Hematopoietic multipotent progenitor cell (in vitro differentiated cells): ENCODE measurements around the gene PTMA. TPM values are rescaled to one million over a fixed set of nuclear protein-coding genes. Genes with fewer than 3 reads are reported as not detected.

Source experiments
- DNase-seq, 3 donors: peaks; one replicate each; pipeline ENCODE4 v3.0.0-alpha.2; 2011 to 2015; ENCODE audit warnings: low read depth in 2 of 3, low spot score in 2 of 3
- total RNA-seq: library from RNA; depleted of rRNA; stranded (reverse); fragments of >200 nt; gene quantifications from one replicate; pipeline ENCODE4 v1.2.3, GENCODE V29; 2012

The PTMA gene
- total RNA-seq, 1 donor: 530 TPM

GRCh38 chr2:231674587-231675338 is 33.6 kb upstream of the PTMA start:
- peak in 2 of 3 donors; percentile 82 to 88 for DNase-seq

GRCh38 chr2:231676243-231676642 is 32.1 kb upstream of the PTMA start:
- DNase-seq: no peak

GRCh38 chr2:231677632-231678104 is 30.7 kb upstream of the PTMA start:
- DNase-seq: peak; percentile 76 to 93 (median 82)

DNA sequence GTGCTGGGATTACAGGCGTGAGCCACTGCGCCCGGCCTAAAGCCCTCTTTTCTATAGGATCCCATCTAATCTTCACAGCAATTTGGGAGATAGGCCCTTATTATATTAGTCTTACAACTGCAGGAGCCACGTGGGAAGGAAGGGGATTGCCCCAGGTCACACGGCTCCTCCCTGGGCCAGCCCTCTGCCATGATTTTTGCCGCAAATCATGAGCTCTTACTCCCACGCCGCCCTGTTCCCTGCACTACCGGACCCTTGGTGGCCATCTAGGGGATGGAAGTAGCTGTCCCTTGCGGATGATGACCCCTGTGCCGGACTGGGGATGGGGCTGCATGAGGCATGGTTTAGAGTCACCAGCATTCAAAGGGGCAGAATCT is 28.4 kb upstream of the PTMA start:
- no peak for DNase-seq

DNA sequence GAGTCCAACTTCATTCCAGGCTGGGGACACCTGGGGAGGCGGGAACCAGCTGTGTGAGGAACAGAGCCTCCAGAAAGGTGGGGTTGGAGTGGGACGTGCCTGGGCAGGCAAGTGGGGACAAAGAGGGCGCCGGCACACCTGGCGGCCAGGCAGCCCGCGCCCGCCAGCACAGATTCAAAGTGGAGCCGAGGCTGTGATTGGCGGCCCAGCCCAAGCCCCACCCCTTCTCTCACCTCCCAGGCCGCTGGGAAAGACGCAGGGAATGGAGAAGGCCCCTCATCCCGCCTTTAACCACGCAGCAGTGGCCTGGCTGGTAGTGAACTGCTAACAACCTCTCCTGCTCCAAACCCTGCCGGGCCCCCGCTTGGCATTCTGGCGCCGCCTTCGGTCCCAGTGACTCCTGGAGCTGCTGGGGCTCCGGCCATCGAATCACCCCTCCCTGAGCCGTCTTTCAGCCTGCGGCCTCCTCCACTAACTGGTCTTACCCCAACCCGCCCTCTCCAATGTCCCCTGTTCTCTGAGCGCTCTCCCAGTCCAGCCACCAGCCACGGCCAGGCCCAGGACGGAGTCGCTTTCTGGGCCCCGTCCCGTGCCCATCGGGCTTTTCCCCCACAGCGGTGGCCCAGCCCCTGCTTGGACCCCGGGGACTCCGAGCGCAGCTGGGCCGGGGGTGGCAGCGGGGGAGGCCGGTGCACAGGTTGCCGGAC is 27.9 kb upstream of the PTMA start:
- DNase-seq: no peak

GRCh38 chr2:231680992-231681852 is 27.1 kb upstream of the PTMA start:
- no peak for DNase-seq

GRCh38 chr2:231682603-231683291 is 25.6 kb upstream of the PTMA start:
- no peak for DNase-seq

DNA sequence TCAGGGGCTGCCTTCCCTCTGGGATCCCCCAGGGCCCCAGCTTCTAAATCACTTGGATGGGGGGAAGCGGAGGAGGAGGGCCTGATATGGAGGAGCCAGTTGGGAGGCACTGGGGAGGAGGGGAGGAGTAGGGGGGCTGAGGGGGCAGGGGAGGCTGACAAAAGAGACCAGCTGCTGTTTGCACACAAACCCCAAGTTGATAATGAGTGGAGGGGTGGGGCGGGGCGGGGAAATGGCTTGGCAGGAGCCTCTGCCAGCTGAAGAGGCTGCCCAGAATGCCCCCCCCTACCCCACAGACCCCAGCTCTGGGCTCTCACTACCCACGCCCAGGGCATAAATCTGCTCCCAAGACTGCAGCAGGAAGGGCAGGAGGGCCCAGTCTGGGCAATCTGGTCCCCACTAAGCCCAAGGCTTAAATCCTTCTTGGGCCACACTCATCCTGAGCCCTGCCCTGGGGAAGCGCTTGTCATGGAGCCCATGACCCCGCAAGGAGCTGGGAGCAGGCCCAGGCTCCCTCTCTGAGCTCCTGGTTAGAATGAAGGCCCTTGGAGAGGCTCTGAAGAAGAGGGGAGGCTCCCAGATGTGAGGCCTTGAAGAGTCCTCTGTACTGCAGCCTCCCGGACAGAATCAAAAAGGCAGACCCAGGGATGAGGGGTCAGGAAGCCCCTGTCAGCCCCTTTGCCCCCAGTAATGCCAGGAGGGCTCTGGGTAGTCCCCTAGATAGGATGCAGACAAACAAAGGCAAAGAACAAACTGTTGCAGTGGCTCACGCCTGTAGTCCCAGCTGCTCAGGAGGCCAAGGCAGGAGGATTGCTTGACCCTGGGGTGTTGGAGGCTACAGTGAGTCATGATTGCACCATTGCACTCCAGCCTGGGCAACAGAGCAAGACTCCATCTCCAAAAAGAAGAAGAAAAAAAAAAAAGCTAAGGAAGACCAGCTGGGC is 24.8 kb upstream of the PTMA start:
- DNase-seq: no peak

DNA sequence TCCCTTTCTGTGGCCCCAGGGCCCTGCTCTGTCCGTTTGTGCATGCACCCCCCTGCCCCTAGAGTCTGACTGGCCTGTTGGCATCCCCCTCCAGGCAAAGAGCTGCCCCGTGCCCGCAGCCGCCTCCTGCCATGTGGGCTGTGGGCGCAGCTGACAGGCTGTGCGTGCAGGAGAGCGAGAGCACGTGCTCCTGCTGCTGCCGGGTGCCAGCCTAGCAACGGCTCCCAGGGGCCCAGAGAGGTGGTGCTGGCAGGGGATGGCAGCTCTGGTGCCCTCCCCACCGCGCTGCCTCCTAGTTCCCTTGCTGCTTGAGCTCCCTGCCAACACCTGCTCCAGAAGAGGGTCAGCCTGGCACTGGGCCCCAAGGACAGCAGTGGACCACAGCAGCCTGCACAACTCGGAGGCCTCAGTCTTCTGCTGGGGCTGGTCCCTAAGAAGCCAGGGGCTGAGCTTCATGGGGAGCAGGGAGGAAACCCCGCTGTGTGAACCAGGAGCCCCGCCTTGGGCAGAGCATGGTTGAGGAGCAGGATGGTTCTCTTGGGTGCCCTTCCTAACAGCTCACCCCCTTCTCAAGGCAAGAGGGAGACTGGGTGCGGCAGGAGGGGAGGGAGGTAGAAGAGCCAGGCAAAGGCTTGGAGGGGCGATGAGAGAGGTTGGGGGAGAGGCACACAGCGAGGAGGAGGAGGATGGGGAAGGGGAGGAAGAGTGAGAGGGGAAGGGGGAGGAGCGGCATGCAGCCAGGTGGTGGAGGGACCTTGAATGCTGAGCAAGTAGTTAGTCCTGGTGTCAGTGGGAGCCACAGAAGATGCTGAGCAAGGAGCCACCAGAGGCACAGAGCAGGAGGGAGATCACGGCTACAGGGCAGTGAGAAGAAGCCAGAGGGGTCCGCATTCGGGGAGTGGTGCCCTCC is 23.8 kb upstream of the PTMA start:
- no peak for DNase-seq

- peak in 1 of 3 donors; percentile 30 for DNase-seq
These were observed 22.8 kb upstream of the PTMA start for GRCh38 chr2:231685349-231686191.

- DNase-seq: no peak
These were observed 21.9 kb upstream of the PTMA start for GRCh38 chr2:231686192-231687100.

DNA sequence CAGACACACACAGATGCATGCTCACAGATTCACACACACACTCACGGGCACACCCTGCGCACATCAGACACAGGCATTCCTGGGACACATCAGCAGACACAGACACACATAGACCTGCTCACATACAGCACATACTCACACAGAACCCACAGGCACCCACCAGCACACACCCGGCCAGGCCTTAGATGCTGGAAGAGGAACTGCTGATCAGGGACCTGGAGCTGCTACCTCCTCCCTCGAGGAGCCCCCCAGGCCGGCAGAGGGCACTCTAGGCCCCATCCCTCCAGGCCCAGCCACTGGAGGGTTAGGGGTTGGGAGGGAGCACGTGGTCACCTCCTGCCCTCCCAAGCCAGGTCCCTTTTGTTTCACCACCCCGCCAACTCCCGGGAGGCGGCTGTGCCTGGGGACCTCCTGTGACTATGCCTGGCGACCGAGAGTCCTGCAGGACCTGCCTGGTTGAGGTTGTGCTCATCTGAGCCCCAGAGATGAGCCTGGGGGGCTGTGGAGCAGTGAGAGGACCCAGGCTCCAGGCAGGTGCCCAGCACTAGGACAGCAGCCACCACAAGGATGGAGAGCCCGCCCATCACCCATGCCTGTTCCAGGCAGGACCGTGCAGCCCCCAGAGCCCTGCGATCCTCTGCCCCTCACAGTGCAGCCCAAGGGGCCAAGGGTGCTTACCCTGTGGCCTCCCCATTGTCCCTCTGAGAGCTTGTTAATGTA is 21.0 kb upstream of the PTMA start:
- peak in 2 of 3 donors; percentile 86 to 89 for DNase-seq

- no peak for DNase-seq
These were observed 20.4 kb upstream of the PTMA start for GRCh38 chr2:231687961-231688360.

DNA sequence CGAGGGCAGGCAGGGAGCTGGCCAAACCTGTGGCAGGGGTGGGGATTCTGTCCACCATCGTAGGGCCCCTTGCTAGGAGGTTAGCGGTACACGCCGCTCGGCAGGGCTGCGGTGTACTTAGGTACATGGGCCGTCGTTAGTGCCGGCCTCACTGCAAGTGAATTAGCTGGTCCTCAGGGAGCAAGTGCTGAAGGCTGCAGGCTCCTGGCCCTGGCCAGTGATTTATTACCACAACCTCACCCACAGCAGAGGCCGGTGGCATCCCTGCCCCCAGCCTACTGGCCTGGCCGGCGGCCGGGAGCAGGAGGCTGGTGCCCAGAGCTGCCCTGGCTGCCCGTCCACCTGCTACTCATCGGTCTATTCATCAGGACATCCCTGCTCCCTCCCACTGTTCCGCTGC is 19.6 kb upstream of the PTMA start:
- DNase-seq: no peak

GRCh38 chr2:231689124-231689893 is 19.0 kb upstream of the PTMA start:
- DNase-seq: no peak
